IMR-90 (cell line): ENCODE data around the gene EVA1A. TPM values are rescaled to one million over a fixed set of nuclear protein-coding genes. Genes with fewer than 3 reads are reported as not detected.

Source experiments
- ATAC-seq: fragments of 200-7000 bp; cut with Tn5 transposase; 2 replicates; pipeline ENCODE4 v1.9.1; 2020; ENCODE audit warnings: low read depth, mild to moderate bottlenecking, moderate library complexity
- BruUV-seq: library from RNA; stranded (reverse); fragments of 400-500 nt; replicated peaks from 2 replicates; lab custom pipeline; 2021; lab: Mats Ljungman, UMichigan
- CTCF ChIA-PET: fragments of 300-600 bp; formaldehyde crosslinking; extraction: SDS; loops from one replicate; lab custom pipeline; 2021; ENCODE audit warnings: antibody characterized with exemption; lab: Yijun Ruan, JAX
- POLR2A ChIA-PET: fragments of 300-600 bp; sonication (Branson Sonifier 250); formaldehyde crosslinking; loops from one replicate; lab custom pipeline; 2022; ENCODE audit warnings: antibody characterized with exemption; ENCODE audit not compliant: unreplicated experiment; lab: Charles Lee
- DNase-seq: peaks from one replicate; pipeline ENCODE4 v3.0.0; 2013
- H2AFZ ChIP-seq: replicated peaks from 2 replicates; pipeline ENCODE3; 2013; ENCODE audit warnings: low read length, mild to moderate bottlenecking; ENCODE audit not compliant: poor library complexity
- H2AK5ac ChIP-seq: 2 replicates; pipeline ENCODE4 v1.6.1; 2013; ENCODE audit warnings: low read depth, low read length, inconsistent platforms
- H2AK9ac ChIP-seq: replicated peaks from 2 replicates; pipeline ENCODE3; 2013; ENCODE audit warnings: mild to moderate bottlenecking, low read depth, low read length, moderate library complexity; ENCODE audit not compliant: poor library complexity
- H2BK120ac ChIP-seq: 2 replicates; pipeline ENCODE4 v1.6.1; 2013; ENCODE audit warnings: low read depth, low read length, inconsistent platforms
- H2BK15ac ChIP-seq: 3 replicates; pipeline ENCODE4 v1.6.1; 2013; ENCODE audit warnings: low read depth, low read length, inconsistent platforms
- H2BK20ac ChIP-seq: 2 replicates; pipeline ENCODE4 v1.6.1; 2013; ENCODE audit warnings: low read depth, mild to moderate bottlenecking, inconsistent platforms, low read length, moderate library complexity
- H2BK5ac ChIP-seq: 2 replicates; pipeline ENCODE4 v1.6.1; 2013; ENCODE audit warnings: mild to moderate bottlenecking, low read depth, low read length, inconsistent platforms; ENCODE audit not compliant: poor library complexity, severe bottlenecking
- H3K14ac ChIP-seq: replicated peaks from 2 replicates; pipeline ENCODE4 v1.6.1; 2013; ENCODE audit warnings: low read depth, low read length, inconsistent platforms
- H3K18ac ChIP-seq: 2 replicates; pipeline ENCODE4 v1.6.1; 2013; ENCODE audit warnings: low read depth, low read length, control low read depth
- H3K23ac ChIP-seq: 2 replicates; pipeline ENCODE4 v1.6.1; 2013; ENCODE audit warnings: low read depth, low read length, inconsistent platforms
- H3K27ac ChIP-seq: 2 replicates; pipeline ENCODE4 v1.5.1; 2013; ENCODE audit warnings: mild to moderate bottlenecking, control low read depth, low read length; ENCODE audit not compliant: insufficient read depth
- H3K27me3 ChIP-seq: 2 replicates; pipeline ENCODE4 v1.6.1; 2013; ENCODE audit warnings: low read length; ENCODE audit not compliant: control insufficient read depth, insufficient read depth
- H3K36me3 ChIP-seq: 2 replicates; pipeline ENCODE4 v1.6.1; 2013; ENCODE audit warnings: low read length, mixed read lengths; ENCODE audit not compliant: control insufficient read depth, insufficient read depth
- H3K4ac ChIP-seq: 2 replicates; pipeline ENCODE4 v1.6.1; 2013; ENCODE audit warnings: low read depth, low read length, inconsistent platforms
- H3K4me1 ChIP-seq: 2 replicates; pipeline ENCODE4 v1.6.1; 2013; ENCODE audit warnings: low read length, mixed read lengths; ENCODE audit not compliant: control insufficient read depth, insufficient read depth
- H3K4me2 ChIP-seq: 2 replicates; pipeline ENCODE4 v1.6.1; 2013; ENCODE audit warnings: low read depth, mild to moderate bottlenecking, control low read depth, low read length, moderate library complexity
- H3K4me3 ChIP-seq: 2 replicates; pipeline ENCODE4 v1.5.1; 2013; ENCODE audit warnings: low read depth, mild to moderate bottlenecking, control low read depth, low read length, moderate library complexity; ENCODE audit not compliant: insufficient read depth
- H3K56ac ChIP-seq: 2 replicates; pipeline ENCODE4 v1.6.1; 2013; ENCODE audit warnings: low read length, inconsistent platforms; ENCODE audit not compliant: insufficient read depth; ENCODE audit errors: extremely low read depth
- H3K79me1 ChIP-seq, 2 experiments: 2 replicates each; pipeline ENCODE4 v1.6.1; 2013; ENCODE audit warnings: low read length in 2 of 2, inconsistent platforms in 1 of 2, low read depth in 1 of 2
- H3K9ac ChIP-seq: 2 replicates; pipeline ENCODE4 v1.6.1; 2013; ENCODE audit warnings: low read depth, low read length, control low read depth
- H3K9me1 ChIP-seq: 2 replicates; pipeline ENCODE4 v1.6.1; 2013; ENCODE audit warnings: low read length, inconsistent platforms; ENCODE audit not compliant: insufficient read depth
- H3K9me3 ChIP-seq: 2 replicates; pipeline ENCODE4 v1.6.1; 2013; ENCODE audit warnings: low read length; ENCODE audit not compliant: control insufficient read depth, insufficient read depth
- H4K20me1 ChIP-seq: 2 replicates; pipeline ENCODE4 v1.6.1; 2013; ENCODE audit warnings: low read length, inconsistent platforms; ENCODE audit not compliant: insufficient read depth
- H4K5ac ChIP-seq: 2 replicates; pipeline ENCODE4 v1.6.1; 2013; ENCODE audit warnings: mild to moderate bottlenecking, low read depth, low read length, control low read depth
- H4K8ac ChIP-seq, 2 experiments: 2 replicates each; pipeline ENCODE4 v1.6.1; 2013; ENCODE audit warnings: low read depth in 2 of 2, low read length in 2 of 2, control low read depth in 1 of 2, inconsistent platforms in 1 of 2
- H4K91ac ChIP-seq: 2 replicates; pipeline ENCODE4 v1.6.1; 2013; ENCODE audit warnings: low read depth, low read length, inconsistent platforms; ENCODE audit not compliant: insufficient read depth
- BHLHE40 ChIP-seq: fragments of 150-350 bp; IDR thresholded peaks from 2 replicates; pipeline ENCODE4 v1.6.1; 2016; ENCODE audit warnings: mild to moderate bottlenecking, low read depth, low read length
- CEBPB ChIP-seq: IDR thresholded peaks from 2 replicates; pipeline ENCODE4 v1.6.1; 2012; ENCODE audit warnings: low read depth, low read length, improper control_type of control experiment
- CTCF ChIP-seq: conservative IDR thresholded peaks from 2 replicates; pipeline ENCODE4 v1.5.1; 2012; ENCODE audit warnings: mild to moderate bottlenecking, low read depth, low read length, improper control_type of control experiment
- ELK1 ChIP-seq: fragments of 150-350 bp; IDR thresholded peaks from 2 replicates; pipeline ENCODE4 v1.6.1; 2016; ENCODE audit warnings: low read depth, mild to moderate bottlenecking, low read length, moderate library complexity, borderline replicate concordance
- MAZ ChIP-seq: IDR thresholded peaks from 2 replicates; pipeline ENCODE4 v1.6.1; 2012; ENCODE audit warnings: low read depth, mild to moderate bottlenecking, low read length, improper control_type of control experiment, moderate library complexity, borderline replicate concordance
- MXI1 ChIP-seq: IDR thresholded peaks from 2 replicates; pipeline ENCODE4 v1.6.1; 2012; ENCODE audit warnings: low read depth, mild to moderate bottlenecking, low read length, moderate library complexity, borderline replicate concordance
- NFE2L2 ChIP-seq: fragments of 150-350 bp; IDR thresholded peaks from 2 replicates; pipeline ENCODE4 v1.6.1; 2016; ENCODE audit warnings: low read depth, mild to moderate bottlenecking, low read length
- RFX5 ChIP-seq: IDR thresholded peaks from 2 replicates; pipeline ENCODE4 v1.8.0; 2012; ENCODE audit warnings: low read depth, mild to moderate bottlenecking, low read length, moderate library complexity
- SMC3 ChIP-seq: fragments of 150-350 bp; IDR thresholded peaks from 2 replicates; pipeline ENCODE4 v1.6.1; 2016; ENCODE audit warnings: low read depth, mild to moderate bottlenecking, antibody characterized with exemption, low read length, moderate library complexity
- USF2 ChIP-seq: fragments of 150-350 bp; IDR thresholded peaks from 2 replicates; pipeline ENCODE4 v1.6.1; 2017; ENCODE audit warnings: mild to moderate bottlenecking, antibody characterized with exemption, low read length, low read depth
- WGBS, 2 experiments: methylation state at CpG; one replicate each; pipeline versions ENCODE4 v1.1.5 to v1.1.7; 2013; ENCODE audit warnings: missing lambda C conversion rate in 2 of 2; ENCODE audit not compliant: insufficient read length in 1 of 2; ENCODE audit errors: extremely low coverage in 2 of 2; 5-methylcytosine and 5-hydroxymethylcytosine counted together
- dilution Hi-C: fragments of 300-500 bp; cut with HindIII; formaldehyde crosslinking; loops from one replicate; pipeline ENCODE4 v1.14.3; 2018; ENCODE audit warnings: low sequenced_read_pairs; ENCODE audit not compliant: unreplicated experiment
- in situ Hi-C: fragments of 300-500 bp; cut with MboI; formaldehyde crosslinking; loops from 3 replicates; pipeline ENCODE4 v1.14.3; 2019; ENCODE audit warnings: low sequenced_read_pairs, inconsistent platforms, mixed read lengths
- intact Hi-C: fragments of 100-400 bp; cut with micrococcal nuclease; formaldehyde crosslinking; loops from 2 replicates; pipeline ENCODE4 v1.10.0; 2022
- polyA plus RNA-seq, 3 experiments: library from polyadenylated mRNA; depleted of rRNA; stranded (reverse); fragments of >200 nt; gene quantifications; 2 replicates each; pipeline ENCODE4 v1.2.3, GENCODE V29; 2012; ENCODE audit warnings: low replicate concordance in 1 of 3
- total RNA-seq: library from RNA; depleted of rRNA; stranded (reverse); fragments of >200 nt; gene quantifications from 2 replicates; pipeline ENCODE4 v1.2.3, GENCODE V29; 2012

Gene EVA1A
- total and polyA plus RNA-seq, 2 of the 4 experiments (the other 2 are of a cell fraction): 54.5 to 93.7 TPM

GRCh38 chr2:75587954-75588587 lies 27.3 kb upstream of the EVA1A start:
- Histone ChIP-seq H3K27me3 (no peaks in the 10 kb centered on the region), H3K56ac (no peak overlapping the region), H3K18ac (peak overlapping the region; percentile 34), H3K14ac (peak overlapping the region; percentile 46; the same call in 1 of the 2 replicates), H3K9me1 (peaks cover 6% of the 10 kb centered on the region), H2AK9ac (no peak overlapping the region), H4K91ac (no peak overlapping the region), H3K23ac (no peak overlapping the region; the same call in 1 of the 2 replicates), H3K4me1 (peaks cover 7% of the 10 kb centered on the region), H3K4me3 (peak overlapping the region; percentile 13; the same call in 1 of the 2 replicates), H3K36me3 (no peaks in the 10 kb centered on the region), H2BK5ac (peak overlapping the region; percentile 49), H3K27ac (peak overlapping the region; percentile 53; the same call in 1 of the 2 replicates), H4K8ac (peak overlapping the region; percentile 71 to 75), H3K79me1 (peaks cover 4 to 11% of the 10 kb centered on the region in 2 experiments; a peak in 3 of 4 replicates), H3K9ac (peak overlapping the region; percentile 32; the same call in 1 of the 2 replicates), H4K5ac (peak overlapping the region; percentile 71), H2BK20ac (peak overlapping the region; percentile 28), H2AFZ (no peak overlapping the region), H4K20me1 (no peaks in the 10 kb centered on the region), H2AK5ac (no peak overlapping the region), H3K9me3 (no peaks in the 10 kb centered on the region), H2BK120ac (peak overlapping the region; percentile 60; the same call in 1 of the 2 replicates), H3K4ac (peak overlapping the region; percentile 0; the same call in 1 of the 2 replicates), H2BK15ac (no peak overlapping the region; the same call in 2 of the 3 replicates), H3K4me2 (peak overlapping the region; percentile 42; the same call in 1 of the 2 replicates)
- 0% methylated on average over 1 of the region's 5 CpGs; no CpG with 5 or more reads in 1 of the 2 experiments for WGBS, 2 experiments
- POLR2A ChIA-PET: no interaction called here
- intact Hi-C loops (loop anchor here (2.0 kb wide), 1 partner anchor 27 kb away; the partner anchor contains the start of gene EVA1A), in situ Hi-C loops (no loop called here), dilution Hi-C loops (no loop called here)
- CTCF ChIA-PET: interaction anchor here (1.4 kb wide), 1 partner anchor 14 kb away, joined by 3 read pairs; no protein-coding TSS in a partner anchor
- no TSS peak for BruUV-seq
- DNase-seq: peak; percentile 94
- TF ChIP-seq BHLHE40: 0 out of 2 replicates have a peak, but pooled peaks have one; percentile 3
- no peak for TF ChIP-seq MXI1
- 0 out of 2 replicates have a peak, but pooled peaks have one; percentile 21 for TF ChIP-seq NFE2L2
- no peak for TF ChIP-seq USF2
- TF ChIP-seq RFX5: no peak
- TF ChIP-seq ELK1: no peak
- no peak for TF ChIP-seq MAZ
- TF ChIP-seq CEBPB: peak; percentile 69; the same call in 1 of the 2 replicates
- no peak for TF ChIP-seq CTCF
- no peak for TF ChIP-seq SMC3
- ATAC-seq: peak; percentile 85
